Uterus (tissue), 4 donors: ENCODE measurements around the gene SOCS6. TPM values are rescaled to one million over a fixed set of nuclear protein-coding genes. Genes with fewer than 3 reads are reported as not detected.
"Not testable (repeated sequence)": the region's sequence is repeated elsewhere in the genome, so short reads cannot be mapped to it uniquely, and the experiment has no call there.

ENCODE experiments used
- DNase-seq, 2 donors: peaks; one replicate each; pipeline ENCODE4 v3.0.0-alpha.2; 2019 to 2020
- H3K27ac ChIP-seq, 2 donors: fragments of 200-600 bp; sonication (generic); 1 replicate in 1 of 2; 2 replicates in 1 of 2; pipeline ENCODE4 v1.5.1; 2016 to 2018
- H3K27me3 ChIP-seq, 2 donors: fragments of 200-600 bp; sonication (generic); one replicate each; pipeline ENCODE4 v1.5.1; 2018 to 2019; ENCODE audit warnings: control low read depth in 1 of 2
- H3K36me3 ChIP-seq, 2 donors: fragments of 200-600 bp; sonication (generic); one replicate each; pipeline ENCODE4 v1.5.1; 2019; ENCODE audit warnings: control low read depth in 1 of 2
- H3K4me1 ChIP-seq, 2 donors: fragments of 200-600 bp; sonication (generic); one replicate each; pipeline ENCODE4 v1.5.1; 2018 to 2019; ENCODE audit warnings: control low read depth in 1 of 2
- H3K4me3 ChIP-seq, 2 donors: fragments of 200-600 bp; sonication (generic); 1 replicate in 1 of 2; 2 replicates in 1 of 2; pipeline ENCODE4 v1.5.1; 2018 to 2019; ENCODE audit warnings: mild to moderate bottlenecking in 1 of 2
- H3K9me3 ChIP-seq, 2 donors: fragments of 200-600 bp; sonication (generic); one replicate each; pipeline ENCODE4 v1.5.1; 2019; ENCODE audit warnings: control low read depth in 1 of 2
- POLR2A ChIP-seq, 2 donors: fragments of 450-650 bp; IDR thresholded peaks; one replicate each; pipeline ENCODE4 v1.6.1; 2016; ENCODE audit warnings: antibody characterized with exemption in 2 of 2, mild to moderate bottlenecking in 1 of 2, moderate library complexity in 1 of 2
- intact Hi-C: fragments of 100-400 bp; cut with DNase I; formaldehyde crosslinking; loops from one replicate; pipeline ENCODE4 v1.15.1; 2023; ENCODE audit warnings: low total_unique reads
- total RNA-seq, 4 donors: library from RNA; depleted of rRNA in 3 of 4; stranded (reverse); fragments of >200 nt in 3 of 4; gene quantifications; one replicate each; pipeline versions ENCODE4 v1.1.0 to v1.2.4, GENCODE V29; 2014 to 2023
- TF ChIP-seq, protein P1 (sequence below), 4 experiments: fragments of 200-600 bp in 2 of 4; fragments of 450-650 bp in 2 of 4; sonication (generic) in 2 of 4; IDR thresholded peaks; one replicate each; pipeline ENCODE4 v1.5.1; 2016 to 2019; ENCODE audit warnings: antibody characterized with exemption in 4 of 4, mild to moderate bottlenecking in 2 of 4, moderate library complexity in 1 of 4
- donor health status: DM: yes; HTN: yes; CAD: no.

SOCS6 gene
- total RNA-seq, 4 donors from 2014 or later: 12.9 to 59.5 (median 19.9) TPM

DNA sequence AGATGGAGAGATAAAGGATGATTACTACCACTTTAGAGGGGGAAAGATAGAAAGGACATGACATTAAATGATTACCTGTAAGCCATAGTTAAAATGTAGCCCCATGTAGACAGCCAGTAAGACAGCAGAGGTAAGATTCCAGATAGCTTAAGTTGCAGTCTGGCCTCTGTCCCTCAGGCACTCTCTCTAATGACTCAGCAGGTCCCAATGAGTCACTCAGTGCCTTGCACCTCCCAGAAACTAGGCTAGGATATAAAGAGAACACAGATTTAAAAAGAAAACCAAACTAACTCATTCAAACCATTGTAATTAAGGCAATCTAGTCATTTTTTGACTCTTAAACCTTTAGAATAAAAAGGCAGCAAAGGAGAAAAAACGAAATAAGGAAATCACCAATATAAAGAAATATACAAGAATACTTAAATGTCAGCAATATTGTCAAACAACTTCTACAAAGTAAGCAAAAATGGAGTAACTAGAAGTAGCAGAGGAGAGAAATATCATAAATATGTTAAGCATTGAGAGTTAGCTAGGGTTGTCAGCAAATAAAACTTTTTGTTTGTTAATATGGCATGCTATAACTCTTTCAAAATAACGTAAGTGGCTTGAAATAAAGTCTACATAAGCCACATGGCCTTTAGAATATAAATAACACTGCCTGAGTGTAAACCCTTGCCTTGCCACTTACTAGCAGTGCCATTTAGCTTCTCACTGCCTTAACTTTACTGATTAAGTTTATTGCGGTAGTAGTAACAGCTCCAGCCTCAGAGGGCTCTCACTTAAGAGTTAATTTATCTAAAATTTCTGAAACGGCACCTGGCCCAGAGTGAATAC, 48.5 kb downstream of the SOCS6 start:
- H3K27me3 ChIP-seq: no peaks in the 10 kb centered on the region
- H3K4me1 ChIP-seq: no peaks in the 10 kb centered on the region
- no peaks in the 10 kb centered on the region for H3K36me3 ChIP-seq
- H3K27ac ChIP-seq: no peak overlapping the region
- no peak for DNase-seq
- TF ChIP-seq, protein P1, sequence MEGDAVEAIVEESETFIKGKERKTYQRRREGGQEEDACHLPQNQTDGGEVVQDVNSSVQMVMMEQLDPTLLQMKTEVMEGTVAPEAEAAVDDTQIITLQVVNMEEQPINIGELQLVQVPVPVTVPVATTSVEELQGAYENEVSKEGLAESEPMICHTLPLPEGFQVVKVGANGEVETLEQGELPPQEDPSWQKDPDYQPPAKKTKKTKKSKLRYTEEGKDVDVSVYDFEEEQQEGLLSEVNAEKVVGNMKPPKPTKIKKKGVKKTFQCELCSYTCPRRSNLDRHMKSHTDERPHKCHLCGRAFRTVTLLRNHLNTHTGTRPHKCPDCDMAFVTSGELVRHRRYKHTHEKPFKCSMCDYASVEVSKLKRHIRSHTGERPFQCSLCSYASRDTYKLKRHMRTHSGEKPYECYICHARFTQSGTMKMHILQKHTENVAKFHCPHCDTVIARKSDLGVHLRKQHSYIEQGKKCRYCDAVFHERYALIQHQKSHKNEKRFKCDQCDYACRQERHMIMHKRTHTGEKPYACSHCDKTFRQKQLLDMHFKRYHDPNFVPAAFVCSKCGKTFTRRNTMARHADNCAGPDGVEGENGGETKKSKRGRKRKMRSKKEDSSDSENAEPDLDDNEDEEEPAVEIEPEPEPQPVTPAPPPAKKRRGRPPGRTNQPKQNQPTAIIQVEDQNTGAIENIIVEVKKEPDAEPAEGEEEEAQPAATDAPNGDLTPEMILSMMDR (IDR thresholded peaks at IDR 0.05): no peak
- TF ChIP-seq POLR2A (IDR thresholded peaks at IDR 0.05): no peak
- intact Hi-C loops: no loop called here
- no peak overlapping the region for H3K4me3 ChIP-seq
- H3K9me3 ChIP-seq: no peaks in the 10 kb centered on the region

DNA sequence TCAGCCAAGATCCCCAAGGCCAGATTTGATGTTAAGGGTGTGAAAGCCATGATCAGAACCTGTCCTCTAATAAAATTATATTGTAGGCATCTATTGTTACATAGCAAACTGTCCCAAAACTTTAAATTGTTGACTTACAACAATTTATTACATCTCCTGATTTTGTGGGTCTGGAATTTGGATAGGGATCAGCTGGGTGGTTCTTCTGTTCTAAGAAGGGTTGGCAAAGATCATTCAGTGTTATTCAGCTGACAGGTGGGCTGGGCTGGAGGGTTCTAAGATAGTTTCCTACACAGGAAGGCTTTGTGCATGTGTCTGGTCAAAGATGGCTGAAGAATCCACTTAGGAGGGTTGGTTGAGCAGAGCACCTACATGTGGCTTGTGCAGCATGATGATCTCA, 50.0 kb downstream of the SOCS6 start:
- H3K9me3 ChIP-seq: no peaks in the 10 kb centered on the region
- intact Hi-C loops: no loop called here

DNA sequence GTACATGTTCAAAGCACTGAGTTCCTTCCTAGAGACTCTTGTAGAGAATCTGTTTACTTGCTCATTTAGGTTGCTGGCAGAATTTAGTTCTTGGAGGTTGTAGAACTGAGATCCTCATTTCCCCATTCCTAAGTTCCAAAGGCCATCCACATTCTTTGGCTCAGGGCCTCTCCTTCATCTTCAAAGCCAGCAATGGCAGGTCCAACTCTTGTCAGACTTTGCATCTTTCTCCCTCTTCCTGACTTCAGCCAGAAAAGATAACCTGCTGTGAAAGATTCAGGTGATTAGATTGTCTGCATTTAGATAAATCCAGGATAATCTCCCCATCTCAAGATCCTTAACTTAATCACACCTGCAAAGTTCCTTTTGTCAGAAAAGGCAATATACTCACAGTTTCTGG, 51.1 kb downstream of the SOCS6 start:
- TF ChIP-seq, protein P1 (IDR thresholded peaks at IDR 0.05): no peak
- TF ChIP-seq POLR2A (IDR thresholded peaks at IDR 0.05): no peak
- no peak overlapping the region for H3K4me3 ChIP-seq
- H3K9me3 ChIP-seq: no peaks in the 10 kb centered on the region
- no peaks in the 10 kb centered on the region for H3K27me3 ChIP-seq
- H3K4me1 ChIP-seq: no peaks in the 10 kb centered on the region
- H3K27ac ChIP-seq: no peak overlapping the region
- intact Hi-C loops: no loop called here
- no peaks in the 10 kb centered on the region for H3K36me3 ChIP-seq
- no peak for DNase-seq

More for the DNA sequence above, 50.0 kb downstream of the SOCS6 start:
- Histone ChIP-seq H3K4me1 (no peaks in the 10 kb centered on the region), H3K27ac (no peak overlapping the region), H3K36me3 (no peaks in the 10 kb centered on the region), H3K4me3 (no peak overlapping the region), H3K27me3 (no peaks in the 10 kb centered on the region)
- TF ChIP-seq, protein P1 (IDR thresholded peaks at IDR 0.05): no peak
- no peak for TF ChIP-seq POLR2A (IDR thresholded peaks at IDR 0.05)
- no peak for DNase-seq

DNA sequence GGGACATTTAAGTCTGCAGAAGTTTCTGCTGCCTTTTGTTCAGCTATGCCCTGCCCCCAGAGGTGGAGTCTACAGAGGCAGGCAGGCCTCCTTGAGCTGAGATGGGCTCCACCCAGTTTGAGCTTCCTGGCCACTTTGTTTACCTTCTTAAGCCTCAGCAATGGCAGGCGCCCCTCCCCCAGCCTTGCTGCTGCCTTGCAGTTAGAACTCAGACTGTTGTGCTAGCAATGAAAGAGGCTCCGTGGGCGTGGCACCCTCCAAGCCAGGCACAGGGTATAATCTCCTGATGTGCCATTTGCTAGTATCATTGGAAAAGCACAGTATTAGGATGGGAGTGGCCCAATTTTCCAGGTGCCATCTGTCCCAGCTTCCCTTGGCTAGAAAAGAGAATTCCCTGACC, 59.6 kb downstream of the SOCS6 start:
- H3K4me1 ChIP-seq, H3K4me3 ChIP-seq, DNase-seq, H3K9me3 ChIP-seq, H3K27me3 ChIP-seq, H3K27ac ChIP-seq, intact Hi-C loops, H3K36me3 ChIP-seq: not testable (repeated sequence)

DNA sequence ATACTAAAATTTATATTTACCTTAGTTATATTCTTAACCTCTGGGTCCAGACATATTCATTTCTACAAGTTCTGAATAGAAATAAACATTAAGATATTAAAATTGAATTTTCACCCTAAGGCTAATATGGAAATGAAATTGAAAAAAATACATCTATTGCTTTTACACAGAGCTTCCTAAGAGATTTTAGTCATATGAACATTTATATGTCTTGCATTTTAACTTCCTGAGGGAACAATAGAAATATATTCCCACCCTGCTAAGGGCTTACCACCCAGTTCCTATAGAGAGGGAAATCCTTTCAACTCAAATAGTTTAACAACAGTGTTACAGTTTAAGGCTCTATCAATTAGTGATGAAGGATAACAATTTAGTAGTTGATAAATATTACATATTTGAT, 60.5 kb downstream of the SOCS6 start:
- DNase-seq: no peak
- intact Hi-C loops: no loop called here

More for the DNA sequence above, 60.5 kb downstream of the SOCS6 start:
- H3K27ac ChIP-seq: no peak overlapping the region
- TF ChIP-seq POLR2A (IDR thresholded peaks at IDR 0.05): no peak
- TF ChIP-seq, protein P1 (IDR thresholded peaks at IDR 0.05): no peak
- no peak overlapping the region for H3K4me3 ChIP-seq
- no peaks in the 10 kb centered on the region for H3K27me3 ChIP-seq
- H3K9me3 ChIP-seq: no peaks in the 10 kb centered on the region
- no peaks in the 10 kb centered on the region for H3K4me1 ChIP-seq
- no peaks in the 10 kb centered on the region for H3K36me3 ChIP-seq
